HT1080 (cell line): ENCODE results near the gene ZFAND3. TPM values are rescaled to one million over a fixed set of nuclear protein-coding genes. Genes with fewer than 3 reads are reported as not detected.

Experiments used
- DNase-seq: peaks from one replicate; pipeline ENCODE4 v3.0.0-alpha.2; 2015; ENCODE audit warnings: low read depth
- total RNA-seq: library from RNA; depleted of rRNA; stranded (reverse); fragments of >200 nt; shearing (Covaris generic); gene quantifications from 2 replicates; pipeline ENCODE4 v1.2.3, GENCODE V29; 2014

Gene ZFAND3
- total RNA-seq, 1 experiment from 2014 or later, result 18.2 TPM

DNA sequence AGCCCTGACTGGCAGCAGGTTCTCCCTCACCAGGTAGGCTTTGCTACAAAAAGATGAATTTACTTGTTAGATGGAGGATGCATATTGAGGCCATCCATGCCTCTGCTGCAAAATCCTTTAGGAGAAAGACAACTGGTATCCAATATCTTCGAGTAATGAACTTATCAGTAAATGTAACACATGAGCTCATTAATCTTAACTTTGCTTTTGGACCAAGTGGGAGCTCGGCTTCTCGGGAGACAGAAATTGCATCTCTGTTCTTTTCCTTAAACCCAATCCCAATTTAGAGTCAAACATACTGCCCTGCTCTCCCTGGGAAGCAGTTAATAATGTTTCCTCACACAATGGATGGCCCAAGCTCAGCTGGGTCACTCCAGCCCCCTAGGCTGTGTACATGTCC lies 330.5 kb downstream of the ZFAND3 start:
- DNase-seq, result no peak

DNA sequence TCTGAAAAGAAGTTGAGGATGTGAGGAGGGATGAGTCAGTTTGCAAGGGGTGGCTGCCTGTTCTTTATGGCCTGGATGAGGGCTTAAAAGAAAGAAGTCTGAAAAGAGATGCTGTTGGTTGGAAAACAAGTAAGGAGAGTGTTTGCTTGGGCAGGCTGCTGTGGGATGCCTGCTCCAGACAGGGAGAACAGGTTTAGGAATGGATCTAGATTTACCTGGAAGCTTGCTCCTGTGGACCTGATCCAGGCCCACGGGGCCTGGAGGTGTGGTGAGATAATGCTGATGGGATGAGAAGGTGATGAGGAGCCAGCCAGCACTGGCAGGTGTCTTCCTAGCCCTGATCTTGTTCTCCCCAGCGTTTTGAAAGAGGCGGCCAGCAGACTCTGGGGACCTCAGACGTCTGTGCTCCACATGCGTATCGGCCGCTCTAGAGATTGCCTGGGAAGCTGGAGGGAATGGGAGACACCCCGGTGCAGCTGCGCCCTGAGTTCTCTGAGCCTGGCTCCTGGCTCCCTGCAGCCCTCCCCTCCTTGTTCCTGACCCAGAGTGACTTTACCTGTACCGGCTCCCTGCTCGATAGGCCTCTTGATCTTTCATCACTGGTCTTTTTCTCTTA lies 331.3 kb downstream of the ZFAND3 start:
- no peak for DNase-seq

DNA sequence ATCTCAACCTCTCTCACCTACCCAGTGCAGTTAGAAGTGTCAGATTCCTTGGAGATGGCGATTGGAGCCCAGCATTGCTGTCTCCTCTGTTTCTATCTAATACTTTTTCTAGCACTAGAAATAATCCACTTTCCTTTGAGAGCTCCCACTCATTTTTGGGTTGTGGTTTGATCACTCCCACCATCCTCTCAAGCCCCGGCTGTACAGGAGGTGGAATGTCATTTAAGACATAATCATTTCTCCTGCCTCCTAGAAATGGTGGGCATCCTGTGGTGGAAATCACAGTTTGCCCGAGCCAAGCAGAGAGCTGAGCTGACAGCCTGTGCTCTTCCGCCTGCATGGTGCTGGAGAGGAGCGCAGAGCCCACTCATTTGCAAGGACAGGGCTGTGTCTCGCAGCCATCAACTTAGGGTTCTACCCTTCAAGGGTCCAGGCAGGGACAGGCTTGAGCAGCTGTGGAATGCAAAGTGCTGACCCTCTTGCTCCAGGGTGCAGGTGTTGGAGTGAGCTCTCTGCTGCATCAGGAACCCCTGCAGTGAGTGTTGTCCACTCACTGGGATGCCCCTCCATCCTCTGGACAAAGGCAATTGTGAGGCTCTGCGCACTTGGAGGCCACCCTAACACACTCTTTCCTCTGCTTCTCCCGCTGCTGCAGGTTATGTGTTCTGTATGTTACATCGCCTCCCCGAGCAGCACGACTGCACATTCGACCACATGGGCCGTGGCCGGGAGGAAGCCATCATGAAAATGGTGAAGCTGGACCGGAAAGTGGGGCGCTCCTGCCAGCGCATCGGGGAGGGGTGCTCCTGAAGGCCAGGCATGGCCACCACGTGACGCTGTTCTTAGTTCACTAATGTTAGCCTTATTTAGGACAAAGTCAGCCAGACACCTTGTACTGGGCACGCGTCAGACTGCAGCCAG lies 332.3 kb downstream of the ZFAND3 start:
- DNase-seq, result no peak

DNA sequence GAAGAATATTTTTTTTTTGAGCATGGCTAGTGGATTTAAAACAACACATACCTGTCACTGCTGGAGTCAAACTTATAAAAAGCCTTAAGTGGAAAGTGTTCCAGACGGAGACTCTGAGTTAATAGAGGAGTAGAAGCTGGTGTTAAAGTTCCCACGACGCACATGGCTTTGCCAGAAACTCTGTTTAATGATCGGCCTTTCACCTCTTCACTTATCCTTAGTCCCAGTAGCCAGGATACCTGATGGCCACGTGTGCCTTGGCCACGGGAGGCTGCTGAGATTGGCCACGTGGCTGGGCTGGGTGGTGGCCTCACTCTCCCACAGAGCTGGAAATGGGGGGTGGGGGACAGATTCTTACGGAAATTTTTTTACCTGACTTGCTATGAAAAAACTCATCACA lies 333.1 kb downstream of the ZFAND3 start:
- DNase-seq, result no peak

DNA sequence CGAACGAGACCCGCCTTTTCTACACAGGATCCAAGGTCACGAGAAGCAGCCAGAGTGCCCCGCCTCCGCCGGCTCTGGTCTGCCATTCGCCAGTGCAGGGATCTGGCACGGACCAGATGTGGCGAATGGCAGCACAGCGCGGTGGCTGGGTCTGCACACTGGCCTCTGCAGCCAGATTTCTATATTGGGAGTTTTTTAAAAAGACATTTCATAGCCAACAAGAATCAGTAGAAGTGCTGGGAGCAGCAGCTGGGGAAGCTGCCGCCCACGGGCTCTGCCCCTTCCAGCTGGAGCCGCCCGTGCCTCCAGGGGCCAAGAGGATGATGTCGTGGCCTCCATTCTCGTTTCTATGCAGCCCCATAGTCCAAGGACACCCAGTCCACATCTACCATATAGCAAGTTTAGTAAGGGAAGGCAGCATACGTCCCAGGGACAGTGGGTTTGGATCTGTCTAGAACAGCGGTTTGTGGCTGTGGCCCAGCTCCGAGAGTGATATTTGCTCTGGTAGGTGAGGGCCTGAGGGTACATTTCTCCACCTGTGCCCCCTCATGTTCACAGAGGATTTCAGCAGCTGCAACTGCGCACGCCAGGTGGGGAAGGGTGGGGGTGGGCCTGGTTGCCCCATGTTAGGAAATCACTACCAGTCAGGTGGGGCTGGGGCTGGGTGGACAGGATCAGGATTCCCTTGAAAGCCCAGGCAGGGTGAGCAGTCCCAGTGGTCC lies 333.7 kb downstream of the ZFAND3 start:
- DNase-seq, result no peak

DNA sequence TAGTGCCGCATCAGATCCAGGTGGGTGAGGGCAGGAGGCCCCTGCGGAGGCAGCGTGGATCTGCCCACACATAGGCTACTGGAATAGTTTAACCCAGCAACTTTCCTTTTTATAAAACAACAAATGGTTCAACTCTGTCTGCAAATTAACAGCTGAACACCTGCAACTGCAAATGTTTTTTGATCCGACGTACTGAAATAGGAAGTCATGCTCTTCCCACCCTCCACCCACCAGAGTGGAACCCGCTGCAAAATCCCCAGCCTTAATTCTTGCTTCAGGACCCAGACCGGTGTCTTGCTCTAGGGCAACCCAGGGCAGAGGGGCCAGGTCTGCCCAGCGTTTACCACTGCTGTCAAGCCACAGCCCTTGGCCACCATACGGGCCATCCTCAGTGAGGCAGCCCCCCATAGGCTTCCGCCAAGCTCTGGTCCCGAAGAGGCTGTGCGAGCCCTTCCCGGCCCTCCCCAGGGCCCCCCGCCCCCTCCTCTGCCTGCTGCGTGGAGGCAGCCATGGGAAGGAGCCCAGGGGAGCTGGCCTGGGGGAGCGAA lies 334.3 kb downstream of the ZFAND3 start:
- no peak for DNase-seq

DNA sequence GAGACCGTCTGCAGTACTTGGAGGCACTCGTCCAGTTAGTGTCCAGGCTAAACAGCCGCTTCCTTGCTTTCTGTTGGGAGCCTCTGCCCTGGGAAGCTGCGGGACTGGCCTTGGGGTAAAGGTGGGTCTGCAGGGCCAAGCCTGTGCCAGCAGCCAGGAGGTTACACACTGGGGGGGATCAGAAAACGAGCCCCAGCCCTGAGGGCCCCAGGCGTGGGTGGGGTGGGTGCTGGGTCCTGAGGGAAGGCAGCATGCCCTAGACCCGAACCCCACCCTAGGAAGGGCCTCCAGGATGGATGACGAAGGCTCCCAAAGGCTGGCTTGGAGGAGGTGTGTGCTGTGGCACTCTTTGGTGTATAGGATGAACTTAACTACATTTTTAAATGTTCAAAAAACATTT lies 335.2 kb downstream of the ZFAND3 start:
- DNase-seq, result no peak

DNA sequence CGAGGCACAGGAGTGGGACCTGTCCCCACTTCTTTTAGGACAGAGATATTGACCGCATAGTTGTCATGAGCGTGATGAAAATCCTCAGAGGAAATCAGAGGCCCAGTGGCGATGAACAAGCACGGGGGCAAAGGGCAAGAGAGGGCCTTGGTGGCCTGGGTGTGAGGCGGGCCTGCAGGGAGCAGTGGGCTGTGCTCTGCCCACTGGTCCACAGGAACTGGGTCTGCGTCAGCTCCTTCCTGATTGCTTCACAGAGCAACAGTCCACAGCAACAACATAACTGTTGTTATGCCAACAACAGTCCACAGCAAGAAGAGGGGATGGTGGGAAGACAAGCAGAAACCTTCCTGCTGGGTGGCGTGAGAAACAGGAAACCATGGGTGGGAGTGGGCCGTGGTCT lies 335.6 kb downstream of the ZFAND3 start:
- DNase-seq, result no peak

DNA sequence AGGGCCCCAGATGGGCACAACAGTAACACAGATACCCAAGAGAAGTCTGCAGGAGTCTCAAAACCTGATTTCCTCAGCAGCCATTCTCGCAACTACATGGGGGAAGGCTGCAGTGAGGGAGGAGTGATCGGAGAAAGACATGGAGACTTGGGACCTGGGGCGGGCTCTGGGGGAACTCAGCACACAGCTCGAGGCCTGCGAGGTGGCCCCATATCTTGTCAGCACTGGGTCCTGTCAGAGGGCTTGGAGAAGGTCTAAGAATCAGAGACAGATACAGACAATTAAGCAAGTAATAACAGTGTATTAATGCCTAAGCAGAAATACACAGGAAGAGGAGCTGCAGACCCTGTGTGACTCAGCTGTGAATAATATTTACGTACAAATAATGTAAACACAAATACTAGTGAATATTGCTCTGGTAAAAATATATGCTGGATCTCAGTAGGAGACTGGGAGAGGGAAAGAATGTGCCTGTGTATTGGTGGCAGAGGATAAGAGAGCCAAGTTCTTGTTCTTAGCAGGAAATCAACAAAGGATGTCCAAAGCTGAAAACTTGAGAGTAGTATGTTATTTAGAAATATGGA lies 336.2 kb downstream of the ZFAND3 start:
- no peak for DNase-seq

DNA sequence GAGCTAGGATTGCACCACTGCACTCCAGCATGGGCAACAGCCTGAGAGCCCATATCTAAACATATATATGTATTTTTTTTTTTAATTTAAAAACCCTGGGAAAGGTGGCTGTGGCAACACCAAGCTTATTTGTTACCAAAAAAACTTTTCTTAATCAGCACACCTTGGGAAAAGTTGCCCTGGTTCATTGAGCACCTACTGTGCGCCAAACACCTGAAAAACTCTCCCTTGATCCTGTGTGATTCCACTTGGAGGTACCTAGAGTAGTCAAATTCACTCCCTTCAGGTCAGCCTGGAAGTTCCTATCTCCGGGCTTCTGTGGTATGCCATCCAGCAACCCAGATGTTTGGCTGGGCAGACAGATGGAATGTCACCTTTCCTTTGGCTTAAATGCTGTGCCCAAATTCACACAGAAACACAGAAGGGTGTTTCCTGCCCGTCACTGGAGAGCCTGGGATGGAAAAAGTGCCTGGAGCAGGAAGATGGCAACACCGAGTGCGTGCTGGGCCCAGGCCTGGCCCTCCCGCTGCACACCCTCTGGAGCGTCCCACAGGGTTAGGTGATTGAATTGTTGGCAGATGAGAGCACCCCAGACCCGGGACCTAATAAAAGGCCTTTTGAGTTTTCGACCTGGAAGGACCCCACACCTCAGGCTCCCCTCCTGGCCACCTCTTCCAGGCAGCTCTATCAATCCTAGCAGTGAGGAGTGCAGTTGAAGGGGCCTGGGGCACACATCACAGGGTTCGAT lies 337.5 kb downstream of the ZFAND3 start:
- no peak for DNase-seq

DNA sequence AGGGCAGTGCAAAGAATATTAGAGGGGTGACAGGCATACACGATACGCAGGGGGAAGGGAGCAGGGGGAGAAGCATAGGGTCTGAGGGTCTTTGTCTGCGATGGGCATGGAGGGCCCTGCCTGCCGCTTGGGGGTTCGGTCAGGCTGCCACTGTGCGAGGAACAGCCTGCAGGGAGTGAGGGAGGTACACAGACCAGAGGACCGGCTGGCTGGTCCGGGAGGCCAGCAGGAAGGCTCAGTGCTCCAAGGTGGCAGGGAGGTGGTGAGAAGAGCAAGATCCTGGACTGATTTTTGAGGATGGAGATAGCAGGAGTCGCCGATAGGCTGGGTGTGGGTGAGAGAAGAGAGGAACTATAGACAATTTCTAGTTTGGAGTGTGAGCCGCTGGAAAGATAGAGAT lies 338.4 kb downstream of the ZFAND3 start:
- DNase-seq, result no peak

DNA sequence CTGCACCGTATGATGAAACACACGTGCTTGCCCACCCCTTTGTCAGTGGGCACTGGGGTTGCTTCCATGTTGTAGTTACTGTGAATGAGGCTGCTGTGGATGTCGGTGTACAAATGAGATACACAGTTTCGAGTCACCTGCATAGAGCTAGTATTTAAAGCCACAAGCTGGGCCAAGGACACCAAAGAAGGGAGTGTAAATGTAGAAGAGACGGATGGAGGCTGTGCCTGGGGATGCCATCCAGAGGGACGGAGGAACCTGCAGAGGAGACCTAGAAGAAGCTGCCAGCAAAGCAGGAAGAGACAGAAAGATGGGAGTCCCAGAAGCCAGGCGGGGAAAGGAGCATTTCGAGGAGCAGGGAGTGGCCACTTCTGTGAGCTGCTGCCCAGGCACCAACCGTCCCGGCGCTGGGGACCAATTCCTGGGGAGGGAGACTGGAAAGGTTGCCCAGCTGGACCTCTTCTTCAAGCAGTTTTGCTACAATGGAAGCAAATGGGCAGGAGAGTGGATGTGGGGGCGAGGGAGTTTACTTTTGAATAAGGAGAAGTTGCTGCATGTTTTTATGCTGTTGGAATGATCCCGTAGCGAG lies 339.3 kb downstream of the ZFAND3 start:
- no peak for DNase-seq

DNA sequence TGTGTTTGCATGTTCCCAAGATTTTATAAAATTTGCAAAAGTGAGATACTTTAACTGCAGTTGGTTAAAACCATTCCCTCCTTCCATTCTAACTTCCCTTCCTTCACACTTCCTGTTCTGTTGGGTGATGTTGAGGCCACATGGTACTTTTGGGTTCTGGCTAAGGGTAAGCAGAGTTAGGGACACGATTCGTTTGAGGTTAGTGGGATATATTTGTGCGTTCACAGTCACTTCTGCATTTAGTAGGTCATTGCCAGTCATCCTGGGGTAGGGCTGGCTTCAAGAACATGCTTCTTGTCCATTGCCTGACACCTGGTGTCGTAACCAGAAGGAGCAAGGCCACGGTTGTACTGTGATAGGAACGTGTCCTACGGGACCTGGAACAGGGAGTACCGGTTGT lies 340.1 kb downstream of the ZFAND3 start:
- DNase-seq, result no peak

DNA sequence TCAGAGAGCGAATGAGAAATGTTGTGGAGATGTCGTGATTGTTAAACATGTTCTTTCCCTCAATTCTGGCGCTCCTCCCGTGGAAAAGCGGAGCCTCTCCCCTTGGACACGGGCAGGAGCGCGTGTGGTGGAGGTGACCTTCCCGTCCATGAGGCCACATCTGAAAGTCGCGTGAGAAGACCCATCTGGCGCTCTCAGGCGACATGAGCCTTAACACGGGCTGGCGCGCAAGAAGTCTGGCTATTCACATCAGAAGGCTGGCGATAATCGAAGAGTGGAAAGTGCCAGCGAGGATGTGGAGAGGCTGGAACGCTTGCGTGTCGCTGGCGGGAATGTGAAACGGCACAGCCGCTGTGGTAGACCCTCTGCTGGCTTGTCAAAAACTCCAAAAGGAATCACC lies 341.3 kb downstream of the ZFAND3 start:
- DNase-seq, result no peak

DNA sequence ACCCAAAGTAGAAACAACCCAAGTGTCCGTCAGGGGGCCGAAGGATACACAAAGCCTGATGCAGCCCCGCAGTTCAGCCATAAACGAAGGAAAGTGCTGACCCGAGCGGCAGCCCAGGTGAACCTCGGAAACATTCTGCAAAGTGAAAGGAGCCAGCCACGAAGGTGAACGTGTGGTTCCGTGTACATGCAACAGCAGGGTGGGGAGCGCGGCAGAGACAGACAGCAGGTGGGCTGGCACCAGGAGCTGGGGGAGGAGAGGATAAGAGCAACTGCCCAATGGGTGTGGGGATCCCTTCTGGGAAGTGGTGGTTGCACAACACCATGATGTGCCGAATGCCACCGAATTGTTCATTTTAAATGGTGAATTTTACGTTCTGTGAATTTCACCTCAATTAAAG lies 341.8 kb downstream of the ZFAND3 start:
- no peak for DNase-seq

DNA sequence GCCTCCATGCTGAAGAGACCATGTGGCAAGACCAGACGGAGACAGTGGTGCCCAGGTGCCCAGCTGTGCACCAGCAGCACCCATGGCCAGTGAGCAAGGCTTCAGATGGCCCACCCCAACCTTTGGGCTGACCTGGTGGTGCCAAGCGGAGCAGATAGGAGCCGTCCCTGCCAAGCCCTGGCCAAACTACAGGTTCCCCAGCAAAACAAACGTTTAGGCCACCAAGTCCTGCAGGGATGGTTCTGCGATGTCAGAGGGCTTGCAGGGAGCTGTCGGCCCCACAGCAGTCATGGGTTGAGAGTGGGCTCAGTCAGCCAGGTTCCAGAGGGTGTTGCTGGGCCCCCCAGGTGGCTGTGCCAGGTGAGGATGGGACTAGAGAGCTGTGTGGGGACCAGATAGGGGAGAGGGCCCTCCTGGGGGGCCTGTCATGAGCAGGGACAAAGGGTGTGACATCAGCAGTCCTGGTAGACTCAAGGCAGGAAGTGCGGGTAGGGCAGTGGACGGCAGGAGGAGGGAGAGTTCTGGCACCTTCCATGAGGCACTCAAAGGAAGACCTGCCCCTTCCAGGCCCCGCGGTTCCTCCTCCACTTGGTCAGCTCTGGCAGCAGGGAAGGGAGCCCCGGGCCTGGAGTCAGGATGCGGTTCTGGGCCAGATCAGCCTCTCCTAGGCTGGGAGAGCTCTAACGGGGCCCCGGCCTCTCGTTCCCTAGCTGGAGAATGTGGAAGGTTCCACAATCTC lies 342.4 kb downstream of the ZFAND3 start:
- no peak for DNase-seq

DNA sequence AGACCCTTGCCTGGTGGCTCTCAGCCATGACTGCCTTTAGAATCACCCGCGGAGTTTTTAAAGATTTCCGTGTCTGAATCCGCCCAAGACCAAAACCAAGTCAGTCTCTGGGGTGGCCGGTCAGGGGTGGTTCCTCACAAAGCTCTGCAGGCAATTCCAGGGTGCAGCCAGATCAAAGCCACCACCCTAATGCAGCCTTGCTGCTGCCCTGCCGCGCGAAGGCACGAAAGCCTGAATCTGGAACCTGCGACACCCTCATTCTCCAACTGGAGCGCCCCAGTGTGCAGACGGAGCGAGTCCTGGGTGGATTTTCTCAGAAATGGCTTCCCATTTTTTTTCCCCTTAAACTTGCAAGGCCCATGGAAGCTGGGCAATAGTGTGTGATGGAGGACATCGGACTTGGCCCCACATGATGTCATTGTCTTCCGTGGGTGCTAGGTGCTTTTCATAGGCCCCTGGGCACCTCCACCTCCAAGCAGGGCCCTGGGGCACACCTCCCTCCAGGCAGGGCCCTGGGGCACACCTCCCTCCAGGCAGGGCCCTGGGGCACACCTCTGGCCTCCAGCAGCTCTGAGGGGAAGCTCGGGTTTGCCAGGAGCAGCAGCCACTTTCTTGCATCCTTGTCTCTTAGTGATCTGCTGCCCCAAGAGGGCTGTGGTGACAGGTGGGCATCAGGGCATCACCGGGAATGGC lies 343.1 kb downstream of the ZFAND3 start:
- no peak for DNase-seq

DNA sequence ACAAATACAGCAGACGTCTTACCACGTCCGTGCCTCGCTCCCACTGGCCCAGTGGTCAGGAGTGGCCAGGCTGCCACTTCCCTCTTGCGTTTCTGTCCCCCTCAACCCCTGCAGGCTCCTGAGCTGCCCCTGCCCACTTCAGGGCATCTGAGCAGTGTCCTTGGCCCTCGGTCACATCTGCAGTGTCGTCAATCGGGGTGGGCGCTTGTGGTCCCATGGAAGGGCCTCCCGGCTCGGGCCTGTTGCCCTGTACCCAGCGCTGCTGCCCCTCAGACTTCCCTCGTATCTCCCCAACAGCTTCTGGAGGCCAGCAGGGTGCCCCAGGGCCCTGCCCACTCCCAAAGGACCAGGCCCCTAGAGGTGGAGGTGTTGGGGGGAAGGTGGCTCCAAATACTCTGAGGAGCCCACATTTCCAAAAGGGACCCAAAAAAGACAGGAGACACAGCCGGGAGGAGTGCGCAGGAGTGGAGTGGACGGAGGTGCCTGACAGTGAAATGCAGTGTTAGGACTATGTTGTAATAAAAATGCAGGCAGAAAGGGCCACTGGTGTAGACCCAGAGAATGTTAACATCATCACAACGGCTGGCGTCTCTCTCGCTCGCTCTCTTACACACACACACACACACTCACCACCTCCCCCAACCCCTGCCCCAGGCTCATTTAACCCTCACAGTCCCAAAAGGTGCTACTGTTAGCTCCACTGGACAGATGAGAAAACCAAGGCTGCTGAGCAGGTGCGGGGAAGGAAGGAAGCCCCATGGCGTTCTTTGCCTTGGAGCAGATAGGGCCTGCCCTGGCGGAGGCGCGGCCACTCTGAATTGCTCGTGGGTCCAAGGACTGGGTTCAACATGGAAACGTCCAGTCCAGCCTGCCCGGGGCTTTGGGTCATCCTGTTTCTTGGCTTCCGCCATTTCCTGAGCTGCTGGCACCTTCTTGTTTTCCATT lies 343.9 kb downstream of the ZFAND3 start:
- no peak for DNase-seq
